ENCODE data around the gene TCP11.

TCP11 gene

GRCh38 chr6:35165630-35166071 lies 24.5 kb upstream of the TCP11 start:
- Histone ChIP-seq H3F3A (ENCODE audit: low read depth) (no peaks in the 10 kb centered on the region), H3K9me2 (replicated peaks; ENCODE audit: low read depth, low read length) (no peaks in the 10 kb centered on the region), H3K27me3 (ENCODE audit: insufficient read depth, low read length, poor library complexity, severe bottlenecking) (no peaks in the 10 kb centered on the region), H3K9me3 (ENCODE audit: insufficient read depth, low read depth, low read length) (no peaks in the 10 kb centered on the region), H3K79me2 (ENCODE audit: insufficient read depth, low read length) (no peaks in the 10 kb centered on the region), H4K20me1 (ENCODE audit: insufficient read depth, low read length, poor library complexity, severe bottlenecking) (no peaks in the 10 kb centered on the region), H2AFZ (ENCODE audit: low read length) (no peak overlapping the region), H3K4me1 (ENCODE audit: insufficient read depth, low read length, poor library complexity, severe bottlenecking) (no peaks in the 10 kb centered on the region), H3K9ac (ENCODE audit: low read depth, low read length, poor library complexity, severe bottlenecking) (no peak overlapping the region), H3K36me3 (ENCODE audit: insufficient read depth, low read length) (no peaks in the 10 kb centered on the region), H3K4me2 (ENCODE audit: low read depth, low read length, poor library complexity, severe bottlenecking) (no peak overlapping the region), H3K4me3 (ENCODE audit: low read length, poor library complexity, severe bottlenecking) (no peak overlapping the region)
- no peak for TF ChIP-seq CTCF (conservative IDR thresholded peaks at IDR 0.05; ENCODE audit: low read length)
- no peak for TF ChIP-seq EZH2phosphoT487 (IDR thresholded peaks at IDR 0.05; ENCODE audit: borderline replicate concordance)

GRCh38 chr6:35164868-35165267 lies 23.7 kb upstream of the TCP11 start:
- Histone ChIP-seq H3K4me2 (ENCODE audit: low read depth, low read length, poor library complexity, severe bottlenecking) (no peak overlapping the region), H3K4me1 (ENCODE audit: insufficient read depth, low read length, poor library complexity, severe bottlenecking) (no peaks in the 10 kb centered on the region), H3K27me3 (ENCODE audit: insufficient read depth, low read length, poor library complexity, severe bottlenecking) (no peaks in the 10 kb centered on the region), H3K9me2 (replicated peaks; ENCODE audit: low read depth, low read length) (no peaks in the 10 kb centered on the region), H4K20me1 (ENCODE audit: insufficient read depth, low read length, poor library complexity, severe bottlenecking) (no peaks in the 10 kb centered on the region), H3K36me3 (ENCODE audit: insufficient read depth, low read length) (no peaks in the 10 kb centered on the region), H3K9ac (ENCODE audit: low read depth, low read length, poor library complexity, severe bottlenecking) (no peak overlapping the region), H3K79me2 (ENCODE audit: insufficient read depth, low read length) (no peaks in the 10 kb centered on the region), H3F3A (ENCODE audit: low read depth) (no peaks in the 10 kb centered on the region), H3K9me3 (ENCODE audit: insufficient read depth, low read depth, low read length) (no peaks in the 10 kb centered on the region), H3K4me3 (ENCODE audit: low read length, poor library complexity, severe bottlenecking) (no peak overlapping the region), H2AFZ (ENCODE audit: low read length) (no peak overlapping the region)
- TF ChIP-seq CTCF (conservative IDR thresholded peaks at IDR 0.05; ENCODE audit: low read length) (no peak), EZH2phosphoT487 (IDR thresholded peaks at IDR 0.05; ENCODE audit: borderline replicate concordance) (no peak)

GRCh38 chr6:35164277-35164676 lies 23.1 kb upstream of the TCP11 start:
- no peaks in the 10 kb centered on the region for H3K9me2 ChIP-seq (replicated peaks; ENCODE audit: low read depth, low read length)
- H2AFZ ChIP-seq (ENCODE audit: low read length): no peak overlapping the region
- TF ChIP-seq CTCF (conservative IDR thresholded peaks at IDR 0.05; ENCODE audit: low read length) (no peak), EZH2phosphoT487 (IDR thresholded peaks at IDR 0.05; ENCODE audit: borderline replicate concordance) (no peak)
- H3K36me3 ChIP-seq (ENCODE audit: insufficient read depth, low read length): no peaks in the 10 kb centered on the region
- no peaks in the 10 kb centered on the region for H3K27me3 ChIP-seq (ENCODE audit: insufficient read depth, low read length, poor library complexity, severe bottlenecking)
- H3K79me2 ChIP-seq (ENCODE audit: insufficient read depth, low read length): no peaks in the 10 kb centered on the region
- no peaks in the 10 kb centered on the region for H3F3A ChIP-seq (ENCODE audit: low read depth)
- H3K9me3 ChIP-seq (ENCODE audit: insufficient read depth, low read depth, low read length): no peaks in the 10 kb centered on the region
- H4K20me1 ChIP-seq (ENCODE audit: insufficient read depth, low read length, poor library complexity, severe bottlenecking): no peaks in the 10 kb centered on the region
- H3K9ac ChIP-seq (ENCODE audit: low read depth, low read length, poor library complexity, severe bottlenecking): no peak overlapping the region
- H3K4me3 ChIP-seq (ENCODE audit: low read length, poor library complexity, severe bottlenecking): no peak overlapping the region
- H3K4me1 ChIP-seq (ENCODE audit: insufficient read depth, low read length, poor library complexity, severe bottlenecking): no peaks in the 10 kb centered on the region
- H3K4me2 ChIP-seq (ENCODE audit: low read depth, low read length, poor library complexity, severe bottlenecking): no peak overlapping the region
